WTC11 (cell line): ENCODE data around the gene GPD1L.

ENCODE experiments used
- CREB1 ChIP-seq: sonication (generic); formaldehyde crosslinking; IDR thresholded peaks from 2 replicates; pipeline ENCODE4 v1.8.0; 2023; ENCODE audit warnings: mild to moderate bottlenecking, missing genetic modification reagents
- FOXJ3 ChIP-seq: sonication (generic); formaldehyde crosslinking; IDR thresholded peaks from 2 replicates; pipeline ENCODE4 v1.9.0; 2021; ENCODE audit warnings: missing genetic modification reagents, mild to moderate bottlenecking, borderline replicate concordance
- FOXK1 ChIP-seq: sonication (generic); formaldehyde crosslinking; IDR thresholded peaks from 2 replicates; pipeline ENCODE4 v1.8.0; 2022; ENCODE audit warnings: mild to moderate bottlenecking, moderate library complexity, missing genetic modification reagents
- KAT7 ChIP-seq: sonication (generic); formaldehyde crosslinking; IDR thresholded peaks from 2 replicates; pipeline ENCODE4 v1.8.1; 2023; ENCODE audit warnings: missing genetic modification reagents, mild to moderate bottlenecking, borderline replicate concordance
- MYBL2 ChIP-seq: sonication (generic); formaldehyde crosslinking; IDR thresholded peaks from 2 replicates; pipeline ENCODE4 v1.8.1; 2023; ENCODE audit warnings: mild to moderate bottlenecking, moderate library complexity, missing genetic modification reagents
- SMAD3 ChIP-seq: sonication (generic); formaldehyde crosslinking; IDR thresholded peaks from 2 replicates; pipeline ENCODE4 v1.8.0; 2022; ENCODE audit warnings: missing genetic modification reagents, mild to moderate bottlenecking, borderline replicate concordance
- SP1 ChIP-seq: sonication (generic); formaldehyde crosslinking; conservative IDR thresholded peaks from 2 replicates; pipeline ENCODE4 v1.8.1; 2022; ENCODE audit warnings: missing genetic modification reagents
- TEAD1 ChIP-seq: sonication (generic); formaldehyde crosslinking; IDR thresholded peaks from 2 replicates; pipeline ENCODE4 v1.8.0; 2022; ENCODE audit warnings: mild to moderate bottlenecking, missing genetic modification reagents
- ZNF219 ChIP-seq: sonication (generic); formaldehyde crosslinking; IDR thresholded peaks from 2 replicates; pipeline ENCODE4 v1.8.0; 2023; ENCODE audit warnings: missing genetic modification reagents, mild to moderate bottlenecking, borderline replicate concordance
- ZNF263 ChIP-seq: sonication (generic); formaldehyde crosslinking; IDR thresholded peaks from 2 replicates; pipeline ENCODE4 v1.8.1; 2022; ENCODE audit warnings: low read depth, mild to moderate bottlenecking, moderate library complexity, missing genetic modification reagents
- TF ChIP-seq, protein P1 (sequence below): fragments of 200-600 bp; IDR thresholded peaks from 2 replicates; pipeline ENCODE4 v1.8.0; 2022; ENCODE audit warnings: antibody characterized with exemption
- TF ChIP-seq, protein P2 (sequence below): sonication (generic); formaldehyde crosslinking; conservative IDR thresholded peaks from 2 replicates; pipeline ENCODE4 v1.8.1; 2022; ENCODE audit warnings: mild to moderate bottlenecking, missing genetic modification reagents
- TF ChIP-seq, protein P3 (sequence below): fragments of 250-450 bp; sonication (Bioruptor Pico); IDR thresholded peaks from 2 replicates; pipeline ENCODE4 v1.9.0; 2021; ENCODE audit warnings: mild to moderate bottlenecking
- TF ChIP-seq, protein P4 (sequence below): sonication (generic); formaldehyde crosslinking; IDR thresholded peaks from 2 replicates; pipeline ENCODE4 v1.8.0; 2023; ENCODE audit warnings: mild to moderate bottlenecking, missing genetic modification reagents

DNA sequence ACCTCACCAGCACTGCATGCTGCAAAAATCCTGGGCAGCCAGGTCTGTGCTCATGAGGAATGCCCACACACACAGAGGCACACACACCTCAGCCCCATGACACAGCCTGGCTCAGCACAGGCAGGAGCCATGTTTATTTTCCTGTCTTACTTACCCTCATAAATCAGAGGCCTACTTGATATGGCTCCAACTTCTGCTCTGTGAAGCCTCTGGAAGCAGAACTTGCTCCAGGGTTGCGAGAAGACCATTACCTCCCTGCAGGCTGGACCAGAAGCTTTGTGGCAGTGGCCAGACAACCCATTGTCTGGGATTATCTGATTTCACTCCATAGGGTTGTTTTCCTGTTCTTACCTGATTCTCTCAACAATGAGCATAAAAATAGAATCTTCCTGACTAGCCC is 88.2 kb downstream of the GPD1L start:
- TF ChIP-seq ZNF219 (no peak), SMAD3 (no peak), ZNF263 (CRISPR knock-in tag) (no peak), TEAD1 (no peak), KAT7 (CRISPR knock-in tag) (no peak), SP1 (no peak), MYBL2 (CRISPR knock-in tag) (no peak), FOXJ3 (CRISPR knock-in tag) (no peak), CREB1 (CRISPR knock-in tag) (no peak), FOXK1 (no peak)
- TF ChIP-seq, protein P1, sequence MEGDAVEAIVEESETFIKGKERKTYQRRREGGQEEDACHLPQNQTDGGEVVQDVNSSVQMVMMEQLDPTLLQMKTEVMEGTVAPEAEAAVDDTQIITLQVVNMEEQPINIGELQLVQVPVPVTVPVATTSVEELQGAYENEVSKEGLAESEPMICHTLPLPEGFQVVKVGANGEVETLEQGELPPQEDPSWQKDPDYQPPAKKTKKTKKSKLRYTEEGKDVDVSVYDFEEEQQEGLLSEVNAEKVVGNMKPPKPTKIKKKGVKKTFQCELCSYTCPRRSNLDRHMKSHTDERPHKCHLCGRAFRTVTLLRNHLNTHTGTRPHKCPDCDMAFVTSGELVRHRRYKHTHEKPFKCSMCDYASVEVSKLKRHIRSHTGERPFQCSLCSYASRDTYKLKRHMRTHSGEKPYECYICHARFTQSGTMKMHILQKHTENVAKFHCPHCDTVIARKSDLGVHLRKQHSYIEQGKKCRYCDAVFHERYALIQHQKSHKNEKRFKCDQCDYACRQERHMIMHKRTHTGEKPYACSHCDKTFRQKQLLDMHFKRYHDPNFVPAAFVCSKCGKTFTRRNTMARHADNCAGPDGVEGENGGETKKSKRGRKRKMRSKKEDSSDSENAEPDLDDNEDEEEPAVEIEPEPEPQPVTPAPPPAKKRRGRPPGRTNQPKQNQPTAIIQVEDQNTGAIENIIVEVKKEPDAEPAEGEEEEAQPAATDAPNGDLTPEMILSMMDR: no peak
- TF ChIP-seq, protein P2, sequence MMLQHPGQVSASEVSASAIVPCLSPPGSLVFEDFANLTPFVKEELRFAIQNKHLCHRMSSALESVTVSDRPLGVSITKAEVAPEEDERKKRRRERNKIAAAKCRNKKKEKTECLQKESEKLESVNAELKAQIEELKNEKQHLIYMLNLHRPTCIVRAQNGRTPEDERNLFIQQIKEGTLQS (CRISPR knock-in tag): no peak
- TF ChIP-seq, protein P3, sequence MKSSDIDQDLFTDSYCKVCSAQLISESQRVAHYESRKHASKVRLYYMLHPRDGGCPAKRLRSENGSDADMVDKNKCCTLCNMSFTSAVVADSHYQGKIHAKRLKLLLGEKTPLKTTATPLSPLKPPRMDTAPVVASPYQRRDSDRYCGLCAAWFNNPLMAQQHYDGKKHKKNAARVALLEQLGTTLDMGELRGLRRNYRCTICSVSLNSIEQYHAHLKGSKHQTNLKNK (CRISPR knock-in tag): no peak
- TF ChIP-seq, protein P4, sequence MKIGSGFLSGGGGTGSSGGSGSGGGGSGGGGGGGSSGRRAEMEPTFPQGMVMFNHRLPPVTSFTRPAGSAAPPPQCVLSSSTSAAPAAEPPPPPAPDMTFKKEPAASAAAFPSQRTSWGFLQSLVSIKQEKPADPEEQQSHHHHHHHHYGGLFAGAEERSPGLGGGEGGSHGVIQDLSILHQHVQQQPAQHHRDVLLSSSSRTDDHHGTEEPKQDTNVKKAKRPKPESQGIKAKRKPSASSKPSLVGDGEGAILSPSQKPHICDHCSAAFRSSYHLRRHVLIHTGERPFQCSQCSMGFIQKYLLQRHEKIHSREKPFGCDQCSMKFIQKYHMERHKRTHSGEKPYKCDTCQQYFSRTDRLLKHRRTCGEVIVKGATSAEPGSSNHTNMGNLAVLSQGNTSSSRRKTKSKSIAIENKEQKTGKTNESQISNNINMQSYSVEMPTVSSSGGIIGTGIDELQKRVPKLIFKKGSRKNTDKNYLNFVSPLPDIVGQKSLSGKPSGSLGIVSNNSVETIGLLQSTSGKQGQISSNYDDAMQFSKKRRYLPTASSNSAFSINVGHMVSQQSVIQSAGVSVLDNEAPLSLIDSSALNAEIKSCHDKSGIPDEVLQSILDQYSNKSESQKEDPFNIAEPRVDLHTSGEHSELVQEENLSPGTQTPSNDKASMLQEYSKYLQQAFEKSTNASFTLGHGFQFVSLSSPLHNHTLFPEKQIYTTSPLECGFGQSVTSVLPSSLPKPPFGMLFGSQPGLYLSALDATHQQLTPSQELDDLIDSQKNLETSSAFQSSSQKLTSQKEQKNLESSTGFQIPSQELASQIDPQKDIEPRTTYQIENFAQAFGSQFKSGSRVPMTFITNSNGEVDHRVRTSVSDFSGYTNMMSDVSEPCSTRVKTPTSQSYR (CRISPR knock-in tag): no peak
